HG03280 (cell line): ENCODE data around the gene TCF23.
"Not testable (repeated sequence)": the region's sequence is repeated elsewhere in the genome, so short reads cannot be mapped to it uniquely, and the experiment has no call there.

Experiments
- ATAC-seq: cut with Tn5 transposase; IDR thresholded peaks from one replicate; pipeline ENCODE4 v1.9.1; 2021; ENCODE audit warnings: mild to moderate bottlenecking, moderate library complexity; ENCODE audit not compliant: unreplicated experiment

TCF23 gene

DNA sequence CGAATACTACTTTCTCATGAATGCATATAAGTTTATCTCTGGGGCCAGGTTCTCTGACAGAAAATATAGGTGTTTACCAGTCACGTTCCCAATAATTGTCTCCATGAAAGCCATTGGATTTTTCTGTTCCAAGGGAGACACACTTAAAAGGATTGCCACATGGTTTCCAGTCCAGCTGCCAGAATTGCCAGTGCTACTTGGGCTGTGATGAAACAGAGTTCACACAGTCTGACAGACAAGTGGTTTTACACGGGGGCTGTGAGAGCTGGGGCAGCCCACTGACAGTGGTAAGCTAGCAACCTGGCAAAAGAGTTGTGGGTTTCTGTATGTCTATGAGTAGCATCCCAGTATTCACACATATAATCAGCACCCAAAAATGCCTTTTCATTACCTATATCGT lies 35.3 kb downstream of the TCF23 start:
- no peak for ATAC-seq

DNA sequence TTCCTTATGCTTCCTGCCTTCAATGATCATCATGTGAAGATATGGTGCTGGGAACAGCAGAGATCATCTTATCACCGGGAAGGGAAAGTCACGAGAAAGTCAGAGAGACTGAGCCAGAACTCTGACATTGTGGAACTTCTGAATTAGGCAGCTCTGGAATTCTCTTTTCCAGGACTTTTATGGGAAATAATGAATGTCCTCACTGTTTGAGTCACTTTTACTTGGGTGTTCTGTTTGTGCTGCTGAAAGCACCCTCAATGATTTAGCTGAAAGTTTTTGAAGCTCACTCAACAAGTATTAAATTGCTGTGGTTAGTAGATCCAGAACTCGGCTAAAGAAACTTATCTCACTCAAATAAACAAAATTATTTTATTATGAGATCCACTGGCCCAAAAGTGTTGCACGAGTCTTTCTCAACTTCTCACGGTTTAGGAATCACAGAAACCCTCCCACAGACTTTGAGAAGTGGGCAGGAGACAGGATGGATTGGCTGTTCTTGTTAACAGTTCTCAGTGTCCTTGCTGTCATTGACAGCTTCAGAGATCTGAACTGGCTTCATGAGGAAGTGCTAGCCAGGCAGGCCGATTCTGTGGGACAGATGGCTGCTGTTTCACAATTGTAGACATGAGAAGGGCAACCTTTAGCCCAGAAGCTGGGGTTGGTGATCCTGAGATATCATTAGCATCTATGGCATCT lies 36.7 kb downstream of the TCF23 start:
- no peak for ATAC-seq

DNA sequence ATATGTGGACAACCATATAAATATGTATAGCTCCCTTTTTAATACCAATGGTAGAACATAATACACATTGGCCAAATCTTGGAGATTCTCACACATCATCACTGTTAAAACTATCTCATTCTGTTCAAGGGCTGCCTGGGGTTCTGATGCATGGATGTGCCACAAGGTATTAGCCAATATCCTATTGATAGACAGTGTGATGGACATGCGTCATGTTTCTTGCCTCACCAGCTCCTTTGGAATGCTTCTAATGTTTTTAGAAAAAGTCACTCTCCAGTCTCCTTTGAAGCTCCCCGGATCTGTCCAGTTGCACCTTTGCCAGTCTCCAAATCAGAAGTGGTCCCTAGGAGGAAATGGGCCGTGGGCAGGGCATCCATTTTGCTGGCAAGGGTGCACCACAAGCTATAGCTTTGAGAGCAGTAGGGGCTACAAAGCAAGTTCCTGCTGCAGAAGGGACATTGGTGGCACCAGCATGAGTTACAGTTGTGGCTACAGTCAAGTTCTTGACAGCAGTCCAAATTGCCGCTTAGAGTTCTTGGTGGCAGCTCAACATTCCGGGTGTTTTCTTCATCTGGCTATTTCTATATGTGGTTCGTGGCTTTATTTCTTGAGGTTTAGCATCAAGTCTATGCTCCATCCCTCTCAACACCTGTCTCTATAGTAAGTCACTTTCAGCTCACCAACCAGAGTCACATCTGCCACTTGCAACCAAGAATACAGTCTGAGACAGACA lies 38.0 kb downstream of the TCF23 start:
- no peak for ATAC-seq

DNA sequence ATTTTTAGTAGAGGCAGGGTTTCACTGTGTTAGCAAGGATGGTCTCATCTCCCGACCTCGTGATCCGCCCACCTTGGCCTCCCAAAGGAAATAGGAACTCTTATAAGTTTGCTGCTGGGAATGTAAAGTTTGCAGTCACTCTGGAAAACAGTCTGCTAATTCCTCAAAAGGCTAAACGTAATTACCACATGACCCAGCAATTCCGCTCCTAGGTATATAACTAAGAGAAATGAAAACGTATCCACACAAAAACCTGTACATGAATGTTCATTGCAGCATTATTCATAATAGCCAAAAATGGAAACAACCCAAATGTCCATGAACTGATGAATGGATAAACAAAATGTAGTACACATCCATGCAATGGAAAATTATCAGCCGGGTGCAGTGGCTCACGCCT lies 41.2 kb downstream of the TCF23 start:
- no peak for ATAC-seq

DNA sequence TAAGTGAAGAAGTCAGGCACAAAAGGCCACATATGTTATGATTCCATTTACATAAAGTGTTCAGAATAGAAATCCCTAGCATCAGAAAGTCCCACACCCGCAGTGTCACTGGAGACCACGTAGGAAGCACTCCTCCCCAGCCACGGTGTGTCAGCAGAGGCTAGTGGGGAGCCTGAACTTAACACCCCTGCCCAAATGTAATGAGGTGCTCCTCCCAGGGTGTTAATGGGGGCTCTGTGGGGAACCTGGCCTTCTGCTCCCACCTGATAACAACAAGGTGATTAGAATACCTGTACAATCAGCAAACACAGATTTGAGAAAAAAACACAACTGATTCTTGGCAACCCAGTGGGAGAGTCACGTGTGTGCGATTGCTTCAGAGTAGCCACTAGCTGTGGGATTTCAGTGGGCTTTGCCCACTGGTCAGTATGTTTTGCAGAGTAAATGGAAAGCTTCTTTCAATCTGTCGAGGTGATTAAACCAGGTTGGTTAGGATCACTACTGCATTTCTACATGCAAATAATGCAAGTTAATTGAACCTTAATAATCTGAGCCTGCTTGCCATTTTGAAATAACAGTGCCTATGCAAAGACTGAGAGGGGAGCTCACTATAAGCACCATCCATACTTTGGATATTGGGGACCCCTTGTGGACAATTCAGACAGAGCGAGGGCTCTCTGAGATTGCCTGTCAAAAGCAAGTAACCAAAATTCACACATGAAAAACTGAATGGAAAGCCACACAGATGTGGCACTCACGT lies 42.4 kb downstream of the TCF23 start:
- ATAC-seq: no peak

DNA sequence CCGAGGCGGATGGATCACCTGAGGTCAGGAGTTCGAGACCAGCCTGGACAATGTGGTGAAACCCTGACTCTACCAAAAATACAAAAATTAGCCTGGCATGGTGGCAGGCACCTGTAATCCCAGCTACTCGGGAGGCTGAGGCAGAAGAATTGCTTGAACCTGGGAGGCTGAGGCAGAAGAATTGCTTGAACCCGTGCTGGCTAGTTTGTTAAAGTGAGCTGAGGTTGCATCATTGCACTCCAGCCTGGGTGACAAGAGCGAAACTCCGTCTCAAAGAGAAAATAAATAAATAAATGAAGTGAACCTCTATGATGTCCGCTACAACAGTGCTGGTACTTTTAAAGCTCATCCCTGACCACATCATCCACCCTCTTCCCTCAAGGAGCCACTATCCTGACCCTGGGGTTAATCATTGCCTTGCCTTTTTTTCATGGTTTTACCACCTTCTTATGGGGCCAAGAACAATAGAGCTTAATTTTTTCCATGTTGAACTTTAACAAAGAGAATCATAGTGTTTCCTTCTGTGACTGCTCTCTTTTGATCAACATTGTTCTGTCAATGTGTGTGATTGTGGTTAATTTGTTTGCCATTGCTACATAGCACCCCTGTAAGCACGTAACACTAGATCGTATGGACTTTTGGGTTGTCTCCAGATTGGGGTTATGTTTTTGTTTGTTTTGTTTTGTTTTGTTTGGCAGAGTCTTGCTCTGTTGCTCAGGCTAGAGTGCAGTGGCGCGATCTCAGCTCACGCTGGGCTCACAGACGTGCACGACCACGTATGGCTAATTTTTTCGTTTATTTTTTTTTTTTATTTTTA lies 45.9 kb downstream of the TCF23 start:
- no peak for ATAC-seq

DNA sequence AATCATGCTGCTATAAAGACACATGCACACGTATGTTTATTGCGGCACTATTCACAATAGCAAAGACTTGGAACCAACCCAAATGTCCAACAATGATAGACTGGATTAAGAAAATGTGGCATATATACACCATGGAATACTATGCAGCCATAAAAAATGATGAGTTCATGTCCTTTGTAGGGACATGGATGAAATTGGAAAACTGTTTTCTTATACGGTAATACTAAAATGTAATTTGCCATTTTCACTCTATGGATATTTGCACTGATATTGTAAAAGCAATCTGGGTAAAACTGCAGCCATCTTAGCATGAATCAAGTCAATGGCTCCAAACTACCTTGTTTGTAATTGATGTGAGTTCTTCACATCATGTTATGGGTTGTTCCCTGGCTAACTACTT lies 47.0 kb downstream of the TCF23 start:
- ATAC-seq: not testable (repeated sequence)

DNA sequence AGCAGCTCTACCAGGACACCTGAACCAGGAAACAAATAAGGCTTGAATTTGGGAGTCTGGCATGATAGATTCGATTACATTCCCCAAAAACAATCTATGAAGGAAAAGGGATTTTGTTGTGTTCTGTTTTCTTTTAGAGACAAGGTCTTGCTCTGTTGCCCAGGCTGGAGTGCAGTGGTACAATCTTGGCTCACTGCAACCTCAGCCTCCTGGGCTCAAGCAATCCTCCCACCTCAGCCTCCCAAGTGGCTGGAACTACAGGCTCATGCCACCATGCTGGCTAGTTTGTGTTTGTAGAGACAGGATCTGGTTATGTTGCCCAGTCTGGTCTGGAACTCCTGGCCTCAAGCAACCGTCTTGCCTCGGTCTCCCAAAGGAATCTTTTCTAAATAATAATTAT lies 49.3 kb downstream of the TCF23 start:
- not testable (repeated sequence) for ATAC-seq

DNA sequence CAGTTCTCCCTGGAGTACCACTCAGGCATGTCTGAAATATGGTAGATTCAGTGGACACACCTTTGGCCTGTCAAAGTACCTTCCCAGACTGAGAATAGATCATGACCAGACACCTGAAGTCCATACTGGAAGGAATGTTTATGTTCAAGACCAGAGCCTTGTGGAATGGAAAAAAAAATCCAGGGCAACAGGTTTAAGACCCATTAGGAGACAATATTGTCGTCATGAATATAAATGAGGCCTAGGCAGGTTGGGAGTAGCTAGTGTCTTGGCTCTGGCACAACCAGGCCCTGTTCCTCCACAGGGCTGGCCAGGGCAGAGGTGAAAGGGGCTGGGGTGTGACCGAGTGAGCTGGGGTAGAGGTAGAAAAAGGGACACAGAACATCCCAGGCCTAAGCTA lies 49.8 kb downstream of the TCF23 start:
- no peak for ATAC-seq

DNA sequence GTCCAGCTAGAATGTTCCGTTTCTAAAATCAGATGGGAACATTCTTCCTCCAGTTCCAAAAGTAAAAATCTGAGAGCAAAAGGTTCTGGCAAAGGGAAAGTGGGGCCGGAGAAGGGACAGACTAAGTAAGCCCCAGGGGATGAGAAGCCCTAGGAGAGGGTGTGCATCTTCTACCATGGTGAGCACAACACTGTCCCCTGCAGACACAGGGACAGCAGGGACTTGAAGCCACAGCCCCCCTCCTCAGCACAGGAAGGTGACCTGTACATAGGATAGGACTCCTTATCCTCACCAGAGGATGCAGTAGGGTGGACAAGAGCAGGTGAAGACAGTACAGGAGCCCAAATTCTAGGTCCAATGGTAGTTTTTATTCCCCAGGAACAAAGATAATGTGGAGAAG lies 50.4 kb downstream of the TCF23 start:
- no peak for ATAC-seq

DNA sequence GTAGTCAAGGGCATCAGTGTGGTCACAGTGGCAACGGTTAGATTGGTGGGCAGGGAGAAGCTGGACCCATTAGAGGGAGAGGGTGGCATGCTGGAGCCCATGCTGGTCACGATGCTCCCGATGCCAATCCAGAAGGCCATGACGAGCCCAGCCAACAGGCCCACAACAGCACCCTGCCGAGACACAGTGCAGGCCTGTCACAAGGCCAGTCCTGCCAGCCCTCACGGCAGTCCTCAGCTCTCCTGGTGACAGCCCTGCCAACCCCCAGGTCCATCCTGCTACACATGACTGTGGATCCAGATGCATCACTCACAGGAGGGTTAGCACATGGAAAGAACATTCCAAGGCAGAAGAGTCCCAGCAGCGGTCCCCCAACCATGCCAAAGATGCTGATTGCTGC lies 52.9 kb downstream of the TCF23 start:
- ATAC-seq: no peak

DNA sequence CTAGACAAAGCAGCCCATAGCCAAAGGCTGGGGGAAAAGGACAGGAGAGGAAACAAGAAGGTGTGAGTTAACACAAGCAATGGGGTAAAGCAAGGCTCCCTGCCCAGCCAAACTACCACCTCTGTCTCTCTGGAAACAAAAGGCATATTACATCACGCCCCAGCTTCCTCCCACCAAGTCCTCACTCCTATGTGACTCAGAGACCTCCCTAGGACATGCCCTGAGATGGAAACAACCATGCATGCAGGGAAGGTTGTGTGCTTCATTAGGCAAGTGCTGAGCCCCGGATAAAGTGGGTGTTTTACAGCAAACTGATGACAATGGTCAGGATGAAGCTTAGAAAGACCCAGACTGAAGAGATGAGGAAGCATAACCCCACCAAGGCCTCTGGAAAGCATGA lies 54.0 kb downstream of the TCF23 start:
- ATAC-seq: no peak

DNA sequence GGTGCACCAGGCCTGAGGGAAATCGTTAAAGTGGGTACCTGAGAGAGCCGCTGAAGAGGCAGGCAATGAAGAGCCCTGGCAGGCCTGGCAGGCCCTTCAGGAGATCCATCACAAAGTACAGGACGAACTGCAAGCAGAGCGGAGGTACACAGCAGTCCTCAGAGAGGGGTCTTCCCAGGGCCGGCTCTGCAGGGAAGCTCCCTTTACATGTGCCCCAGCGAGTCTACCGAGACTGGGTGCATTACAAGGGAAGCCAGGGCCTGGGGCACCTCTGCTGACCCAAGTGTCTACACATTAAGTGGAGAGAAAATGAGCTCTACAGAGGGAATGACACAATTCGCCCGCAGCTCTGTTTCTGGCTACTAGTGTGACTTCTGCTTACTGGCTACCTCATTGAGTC lies 54.9 kb downstream of the TCF23 start:
- ATAC-seq: no peak

DNA sequence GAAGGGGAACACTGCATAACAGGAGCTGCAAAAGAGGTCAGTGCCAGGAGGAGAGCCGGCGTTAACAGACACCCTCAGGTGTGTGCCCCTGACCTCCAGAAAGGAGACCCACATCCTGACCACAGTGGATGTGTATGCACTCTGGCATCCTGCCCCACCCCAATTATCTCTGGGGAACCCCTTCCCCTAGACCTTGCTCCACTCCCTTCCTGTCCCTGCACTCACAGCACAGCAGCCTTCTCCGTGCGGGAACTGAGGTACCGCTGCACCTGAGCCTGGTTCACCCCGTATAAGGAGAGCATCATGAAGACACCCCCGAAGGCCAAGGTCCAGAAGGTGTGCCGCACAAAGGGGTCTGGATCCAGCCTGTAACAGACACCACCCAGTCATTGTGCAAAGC lies 55.8 kb downstream of the TCF23 start:
- ATAC-seq: no peak

DNA sequence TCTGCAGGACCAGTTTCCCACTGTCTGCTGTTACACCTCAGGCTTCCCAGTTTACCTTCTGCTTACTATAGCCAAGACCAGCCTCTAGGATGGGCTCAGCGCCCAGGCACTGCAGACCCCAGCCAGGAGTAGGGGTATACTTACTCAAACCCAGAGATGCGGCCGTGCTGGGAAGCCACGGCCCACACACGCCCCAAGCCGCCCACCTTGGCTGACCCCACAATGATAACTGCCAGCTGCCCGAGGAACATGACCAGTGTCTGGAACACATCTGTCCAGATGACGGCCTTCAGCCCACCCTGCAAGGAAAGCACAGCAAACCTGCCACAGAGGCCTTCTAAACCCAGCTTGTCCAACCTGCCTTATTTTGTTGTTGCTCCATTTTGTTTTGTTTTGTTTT lies 56.4 kb downstream of the TCF23 start:
- no peak for ATAC-seq

DNA sequence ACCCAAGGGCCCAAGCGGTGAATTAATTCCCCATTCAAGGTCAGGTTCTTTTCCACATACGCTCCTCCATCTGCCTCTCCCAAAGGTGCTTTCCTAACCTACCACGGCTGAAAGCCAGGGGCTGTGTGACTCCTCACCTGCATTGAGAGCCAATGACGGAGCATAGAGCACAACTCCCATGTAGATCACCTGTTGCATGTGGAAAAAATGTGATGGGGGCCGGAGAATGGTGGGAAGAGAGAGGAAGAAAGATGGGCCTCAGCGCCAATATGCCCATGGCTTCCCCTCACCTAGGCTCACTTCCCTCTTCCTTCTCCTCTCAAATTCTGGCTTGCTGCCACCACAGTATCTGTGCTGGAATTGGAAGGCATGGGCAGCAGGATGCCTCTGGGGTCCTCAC lies 57.5 kb downstream of the TCF23 start:
- ATAC-seq: no peak
